Retinal pigment epithelial cell (primary cell): ENCODE data around the gene NIT2.

Source experiments
- DNase-seq: peaks from one replicate; pipeline ENCODE4 v3.0.0-alpha.2; 2010; ENCODE audit warnings: low read depth
- H3K4me3 ChIP-seq: 2 replicates; pipeline ENCODE4 v1.5.1; 2011; ENCODE audit warnings: mild to moderate bottlenecking, low read length, control low read depth, moderate library complexity
- TF ChIP-seq, protein P1 (sequence below): conservative IDR thresholded peaks from 2 replicates; pipeline ENCODE4 v1.5.1; 2011; ENCODE audit warnings: low read depth, low read length, control low read depth, inconsistent platforms

The NIT2 gene

DNA sequence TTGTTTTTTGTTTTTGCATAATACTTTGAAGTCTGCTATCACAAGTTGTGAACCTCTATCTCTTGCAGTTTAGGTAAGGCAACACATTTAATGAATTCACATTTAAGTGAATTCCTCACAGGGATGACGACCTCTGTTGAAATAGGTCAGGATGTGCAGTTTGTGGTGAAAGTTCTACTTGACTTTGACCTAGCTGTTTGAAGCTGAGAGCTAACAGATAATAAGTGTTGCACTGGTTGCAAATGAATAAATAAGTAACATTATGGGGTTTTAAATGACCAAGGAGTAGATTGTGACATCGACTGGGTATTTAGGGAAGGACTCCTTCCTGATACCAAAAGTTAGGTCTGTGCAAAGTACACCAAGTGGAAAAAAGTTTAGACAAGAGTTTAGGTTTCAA, 23.9 kb downstream of the NIT2 start:
- H3K4me3 ChIP-seq = no peak overlapping the region
- TF ChIP-seq, protein P1, sequence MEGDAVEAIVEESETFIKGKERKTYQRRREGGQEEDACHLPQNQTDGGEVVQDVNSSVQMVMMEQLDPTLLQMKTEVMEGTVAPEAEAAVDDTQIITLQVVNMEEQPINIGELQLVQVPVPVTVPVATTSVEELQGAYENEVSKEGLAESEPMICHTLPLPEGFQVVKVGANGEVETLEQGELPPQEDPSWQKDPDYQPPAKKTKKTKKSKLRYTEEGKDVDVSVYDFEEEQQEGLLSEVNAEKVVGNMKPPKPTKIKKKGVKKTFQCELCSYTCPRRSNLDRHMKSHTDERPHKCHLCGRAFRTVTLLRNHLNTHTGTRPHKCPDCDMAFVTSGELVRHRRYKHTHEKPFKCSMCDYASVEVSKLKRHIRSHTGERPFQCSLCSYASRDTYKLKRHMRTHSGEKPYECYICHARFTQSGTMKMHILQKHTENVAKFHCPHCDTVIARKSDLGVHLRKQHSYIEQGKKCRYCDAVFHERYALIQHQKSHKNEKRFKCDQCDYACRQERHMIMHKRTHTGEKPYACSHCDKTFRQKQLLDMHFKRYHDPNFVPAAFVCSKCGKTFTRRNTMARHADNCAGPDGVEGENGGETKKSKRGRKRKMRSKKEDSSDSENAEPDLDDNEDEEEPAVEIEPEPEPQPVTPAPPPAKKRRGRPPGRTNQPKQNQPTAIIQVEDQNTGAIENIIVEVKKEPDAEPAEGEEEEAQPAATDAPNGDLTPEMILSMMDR = no peak
- no peak for DNase-seq

DNA sequence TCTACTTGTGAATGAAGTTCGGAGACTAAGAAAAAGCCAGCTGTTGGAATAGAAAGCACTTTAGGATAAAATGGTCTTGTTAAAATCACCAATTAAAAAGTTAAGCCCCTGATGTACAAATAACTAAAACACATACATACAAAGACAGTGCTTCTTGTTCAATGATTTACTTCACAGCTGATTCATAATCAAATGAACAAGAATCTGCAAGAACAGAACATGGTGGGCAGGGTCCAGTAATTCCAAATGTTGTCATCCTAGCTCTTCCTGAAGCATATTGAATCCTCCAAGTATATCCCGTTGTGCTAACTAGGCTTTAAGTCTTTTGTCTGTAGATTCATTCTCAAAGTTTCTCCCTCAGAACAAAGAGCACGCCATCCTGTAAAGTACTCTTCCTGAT, 24.5 kb downstream of the NIT2 start:
- no peak for DNase-seq
- TF ChIP-seq, protein P1 = no peak
- H3K4me3 ChIP-seq = no peak overlapping the region

DNA sequence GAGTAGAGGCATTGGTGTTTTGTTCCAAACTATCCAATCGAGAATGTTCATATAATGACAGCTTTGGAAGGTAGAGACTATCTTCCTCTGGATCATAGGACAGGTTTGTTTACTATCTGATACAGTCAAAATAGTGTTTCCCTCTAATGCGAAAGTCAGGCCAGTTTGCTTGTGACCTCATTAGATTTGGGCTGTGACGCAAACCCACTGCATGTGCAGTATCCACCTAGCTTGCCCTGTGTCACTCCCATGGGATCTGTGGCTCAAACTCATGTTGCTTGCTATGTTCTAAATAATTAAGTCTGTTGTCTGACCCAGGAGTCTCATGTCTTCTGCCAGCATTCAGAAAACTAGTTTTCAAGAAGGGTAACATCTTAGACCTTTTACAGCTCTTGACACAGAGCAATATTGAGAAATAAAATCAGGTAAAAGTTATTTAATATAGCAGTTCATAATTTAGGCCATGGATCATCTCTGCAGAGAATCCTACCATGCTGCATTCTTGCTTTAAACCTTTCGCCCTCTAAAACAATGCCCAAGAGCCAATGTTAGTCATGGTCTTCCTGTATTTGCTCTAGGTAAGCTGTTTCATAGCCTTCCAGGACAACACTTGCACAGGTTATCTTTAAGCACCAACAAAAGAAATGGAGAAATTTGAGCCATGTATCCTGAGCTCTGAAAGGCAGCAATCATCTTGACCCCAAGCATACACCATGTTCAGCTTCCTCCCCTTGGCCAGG, 26.4 kb downstream of the NIT2 start:
- DNase-seq = no peak
- no peak overlapping the region for H3K4me3 ChIP-seq
- TF ChIP-seq, protein P1 = no peak

DNA sequence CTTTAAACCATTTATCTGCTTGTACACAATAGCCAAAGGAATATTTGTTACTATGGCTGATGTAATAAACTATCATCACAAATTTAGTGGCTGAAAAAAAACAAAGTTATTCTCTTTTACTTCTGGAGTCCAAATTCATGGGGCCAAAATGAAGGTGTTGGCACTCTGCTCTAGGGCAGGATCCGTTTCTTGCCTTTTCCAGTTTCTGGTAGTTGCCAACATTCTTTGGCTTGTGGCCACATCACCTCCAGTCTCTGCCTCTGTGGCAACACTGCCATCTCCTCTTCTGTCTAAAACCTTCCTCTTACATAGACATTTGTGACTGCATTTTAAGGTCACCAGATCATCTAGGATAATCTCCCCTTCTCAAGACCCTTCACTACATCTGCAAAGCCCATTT, 27.3 kb downstream of the NIT2 start:
- TF ChIP-seq, protein P1 = no peak
- DNase-seq = no peak
- H3K4me3 ChIP-seq = no peak overlapping the region

DNA sequence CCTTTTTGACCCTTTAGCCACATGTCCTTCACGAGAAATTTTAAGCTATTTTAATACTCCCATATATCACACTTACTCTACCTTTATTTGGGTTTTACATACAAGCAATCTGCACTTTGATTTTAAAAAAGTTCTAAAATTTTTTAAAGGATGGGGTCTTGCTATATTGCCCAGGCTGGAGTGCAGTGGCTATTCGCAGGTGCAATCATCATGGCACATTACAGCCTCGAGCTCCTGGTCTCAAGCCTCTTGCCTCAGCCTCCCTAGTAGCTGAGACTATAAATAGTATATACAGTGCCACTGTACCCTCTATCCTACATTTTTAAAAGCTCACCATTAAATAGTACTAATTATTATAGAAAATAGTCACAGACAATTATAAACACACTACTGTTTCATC, 29.9 kb downstream of the NIT2 start:
- H3K4me3 ChIP-seq = no peak overlapping the region
- no peak for DNase-seq
- TF ChIP-seq, protein P1 = no peak

DNA sequence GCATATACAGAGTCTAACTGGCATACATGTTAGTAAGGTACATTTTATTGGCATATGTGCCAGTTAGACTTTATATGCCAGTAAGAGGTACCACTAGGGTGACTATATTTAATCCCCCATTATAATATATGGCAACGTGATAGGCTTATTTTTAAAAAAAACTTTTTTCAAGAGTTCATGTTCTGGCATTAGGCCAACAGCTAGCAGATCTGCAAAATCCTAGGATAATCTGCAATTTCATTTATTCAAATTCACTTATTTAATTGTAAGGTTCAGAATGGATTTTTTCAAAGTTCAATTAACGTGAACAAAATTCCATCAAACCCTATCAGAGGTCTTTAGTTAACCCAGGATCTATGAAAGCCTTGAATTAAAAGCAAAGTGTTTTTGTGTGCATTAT, 31.9 kb downstream of the NIT2 start:
- no peak overlapping the region for H3K4me3 ChIP-seq
- DNase-seq = no peak
- TF ChIP-seq, protein P1 = no peak

DNA sequence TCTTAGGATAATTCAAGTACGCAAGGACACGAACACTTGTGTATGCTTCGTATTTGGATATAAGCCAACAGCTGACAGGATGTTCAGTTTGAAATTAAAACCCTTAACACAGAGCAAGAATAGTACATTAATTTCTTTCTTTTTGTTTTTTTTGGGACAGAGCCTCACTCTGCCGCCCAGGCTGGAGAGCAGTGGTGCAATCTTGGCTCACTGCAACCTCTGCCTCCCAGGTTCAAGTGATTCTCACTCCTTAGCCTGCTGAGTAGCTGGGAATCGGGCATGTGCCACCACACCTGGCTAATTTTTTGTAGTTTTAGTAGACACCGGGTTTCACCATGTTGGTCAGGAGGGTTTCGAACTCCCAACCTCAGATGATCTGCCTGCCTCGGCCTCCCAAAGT, 33.9 kb downstream of the NIT2 start:
- no peak overlapping the region for H3K4me3 ChIP-seq
- TF ChIP-seq, protein P1 = no peak
- no peak for DNase-seq
